ENCODE measurements around the gene PALM2AKAP2. TPM values are rescaled to one million over a fixed set of nuclear protein-coding genes. Genes with fewer than 3 reads are reported as not detected.

Gene PALM2AKAP2
- total and polyA plus RNA-seq, 9 of the 15 experiments (the other 6 are each of a cell fraction or from before 2014, with no cell fraction given): not detected

DNA sequence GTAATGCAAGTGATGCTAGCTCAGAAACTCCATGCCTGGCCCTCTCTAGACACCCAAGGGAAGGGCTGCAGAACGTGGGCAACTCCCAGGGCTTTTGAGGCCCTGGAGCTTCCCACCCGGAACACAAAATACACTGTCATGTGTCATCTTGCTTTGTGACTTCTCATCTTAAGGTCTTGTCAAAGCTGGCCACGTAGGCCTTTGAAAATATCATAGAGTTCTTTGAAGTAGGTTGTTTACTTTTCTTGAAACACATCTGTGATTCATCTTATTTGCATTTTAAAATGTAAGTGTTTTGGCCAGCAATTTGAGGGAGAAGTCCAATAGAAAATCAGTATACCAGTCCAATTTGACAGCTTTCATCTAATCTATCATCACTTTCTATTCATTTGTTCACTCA, 40.2 kb upstream of the PALM2AKAP2 start:
- no peaks in the 10 kb centered on the region for H3K27me3 ChIP-seq (ENCODE audit: control insufficient read depth in 2 of 2, insufficient read depth in 2 of 2, low read length in 2 of 2)
- no peak overlapping the region for H3K4me3 ChIP-seq
- ChIA-PET CTCF (ENCODE audit: low intra/inter-chr PET ratio) (no interaction called here), POLR2A (no interaction called here)
- H2AFZ ChIP-seq (ENCODE audit: low read depth, low read length): no peak overlapping the region
- H3K9me1 ChIP-seq (ENCODE audit: control insufficient read depth, insufficient read depth, low read length): no peaks in the 10 kb centered on the region
- H3K9me3 ChIP-seq (replicated peaks; ENCODE audit: control insufficient read depth, insufficient read depth, low read depth, low read length): no peaks in the 10 kb centered on the region
- no peaks in the 10 kb centered on the region for H4K20me1 ChIP-seq (replicated peaks; ENCODE audit: control insufficient read depth, insufficient read depth, low read length)
- H3K4me1 ChIP-seq (replicated peaks in 1 of 2; ENCODE audit: control insufficient read depth in 2 of 2, insufficient read depth in 2 of 2, low read length in 2 of 2): no peaks in the 10 kb centered on the region
- no peak for DNase-seq (ENCODE audit: extremely low read depth in 1 of 4, low spot score in 3 of 4)
- H3K9ac ChIP-seq (ENCODE audit: insufficient read depth in 1 of 2, low read depth in 2 of 2, low read length in 2 of 2): no peak overlapping the region
- intact Hi-C loops (cut with micrococcal nuclease) (loop anchor here (5.0 kb wide), 1 partner anchor 53 kb away; no protein-coding TSS in a partner anchor), in situ Hi-C loops (cut with MboI) (no loop called here)
- no TSS peak for BruUV-seq (replicated peaks)
- no peak overlapping the region for H3K4me2 ChIP-seq (ENCODE audit: insufficient read depth, low read length)
- FAIRE-seq: no peak
- 0% methylated on average over 3 of the region's 3 CpGs for WGBS (ENCODE audit: insufficient coverage, low coverage, missing lambda C conversion rate)
- H3K36me3 ChIP-seq (ENCODE audit: control insufficient read depth, insufficient read depth, low read length): no peaks in the 10 kb centered on the region
- no peak for ATAC-seq
- no peak overlapping the region for H3K27ac ChIP-seq (ENCODE audit: extremely low read depth, low read depth, low read length)
- no peaks in the 10 kb centered on the region for H3K79me2 ChIP-seq (ENCODE audit: control insufficient read depth, insufficient read depth, low read length)
- TF ChIP-seq, protein P1, sequence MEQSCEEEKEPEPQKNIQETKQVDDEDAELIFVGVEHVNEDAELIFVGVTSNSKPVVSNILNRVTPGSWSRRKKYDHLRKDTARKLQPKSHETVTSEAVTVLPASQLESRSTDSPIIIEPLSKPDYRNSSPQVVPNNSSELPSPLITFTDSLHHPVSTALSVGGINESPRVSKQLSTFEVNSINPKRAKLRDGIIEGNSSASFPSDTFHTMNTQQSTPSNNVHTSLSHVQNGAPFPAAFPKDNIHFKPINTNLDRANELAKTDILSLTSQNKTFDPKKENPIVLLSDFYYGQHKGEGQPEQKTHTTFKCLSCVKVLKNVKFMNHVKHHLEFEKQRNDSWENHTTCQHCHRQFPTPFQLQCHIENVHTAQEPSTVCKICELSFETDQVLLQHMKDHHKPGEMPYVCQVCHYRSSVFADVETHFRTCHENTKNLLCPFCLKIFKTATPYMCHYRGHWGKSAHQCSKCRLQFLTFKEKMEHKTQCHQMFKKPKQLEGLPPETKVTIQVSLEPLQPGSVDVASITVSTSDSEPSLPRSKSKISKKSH (CRISPR knock-in tag; IDR thresholded peaks at IDR 0.05): no peak
- no peak for TF ChIP-seq ARID2 (IDR thresholded peaks at IDR 0.05)
- TF ChIP-seq ARID1B (IDR thresholded peaks at IDR 0.05): no peak

DNA sequence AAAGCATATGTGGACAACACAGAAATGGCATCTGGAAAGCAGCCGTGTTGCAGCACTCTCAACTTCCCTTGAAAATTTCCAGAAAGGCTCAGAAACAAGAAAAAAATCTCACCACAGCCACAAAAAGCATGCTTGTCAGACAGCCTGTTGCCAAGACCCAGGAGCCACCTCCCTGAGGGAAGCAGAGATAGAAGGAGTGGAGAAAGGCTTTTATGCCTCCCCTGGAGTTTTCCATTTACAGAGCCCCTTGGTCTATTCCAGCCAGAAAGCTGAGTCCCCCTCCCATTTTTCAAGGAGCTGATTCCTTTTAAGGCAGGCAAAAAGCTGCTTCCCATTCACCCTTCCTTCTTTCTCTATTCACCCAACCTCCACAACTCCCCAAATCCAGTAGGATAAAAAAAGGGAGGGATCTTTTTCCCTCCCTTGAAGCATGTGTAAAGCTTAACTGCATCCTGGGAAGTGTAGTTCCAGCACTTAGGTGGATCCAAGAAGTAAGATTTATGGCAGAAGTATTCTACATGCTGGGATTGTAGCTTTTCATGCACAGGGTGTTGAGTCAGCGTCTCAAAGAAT, 37.1 kb upstream of the PALM2AKAP2 start:
- FAIRE-seq: no peak
- no peak for DNase-seq (ENCODE audit: extremely low read depth in 1 of 4, low spot score in 3 of 4)
- H3K4me3 ChIP-seq: no peak overlapping the region
- no peak overlapping the region for H3K27ac ChIP-seq (ENCODE audit: extremely low read depth, low read depth, low read length)
- CTCF ChIA-PET (ENCODE audit: low intra/inter-chr PET ratio): no interaction called here
- H2AFZ ChIP-seq (ENCODE audit: low read depth, low read length): no peak overlapping the region
- H3K9me1 ChIP-seq (ENCODE audit: control insufficient read depth, insufficient read depth, low read length): no peaks in the 10 kb centered on the region
- no peak overlapping the region for H3K9ac ChIP-seq (ENCODE audit: insufficient read depth in 1 of 2, low read depth in 2 of 2, low read length in 2 of 2)
- no peaks in the 10 kb centered on the region for H3K79me2 ChIP-seq (ENCODE audit: control insufficient read depth, insufficient read depth, low read length)
- no TSS peak for BruUV-seq (replicated peaks)
- H4K20me1 ChIP-seq (replicated peaks; ENCODE audit: control insufficient read depth, insufficient read depth, low read length): no peaks in the 10 kb centered on the region
- H3K27me3 ChIP-seq (ENCODE audit: control insufficient read depth in 2 of 2, insufficient read depth in 2 of 2, low read length in 2 of 2): no peaks in the 10 kb centered on the region; a peak in 1 of 5 replicates
- in situ Hi-C loops (cut with MboI) (no loop called here), intact Hi-C loops (cut with micrococcal nuclease) (loop anchor here (5.0 kb wide), 1 partner anchor 49 kb away; no protein-coding TSS in a partner anchor)
- no peak for ATAC-seq
- no peak overlapping the region for H3K4me2 ChIP-seq (ENCODE audit: insufficient read depth, low read length)
- POLR2A ChIA-PET: interaction anchor here (1.0 kb wide), 1 partner anchor 9 kb away, joined by 3 read pairs; no protein-coding TSS in a partner anchor
- H3K36me3 ChIP-seq (ENCODE audit: control insufficient read depth, insufficient read depth, low read length): no peaks in the 10 kb centered on the region
- WGBS (ENCODE audit: insufficient coverage, low coverage, missing lambda C conversion rate): 4% methylated on average over 2 of the region's 2 CpGs
- H3K4me1 ChIP-seq (replicated peaks in 1 of 2; ENCODE audit: control insufficient read depth in 2 of 2, insufficient read depth in 2 of 2, low read length in 2 of 2): no peaks in the 10 kb centered on the region
- no peaks in the 10 kb centered on the region for H3K9me3 ChIP-seq (replicated peaks; ENCODE audit: control insufficient read depth, insufficient read depth, low read depth, low read length)
- TF ChIP-seq HDGF (IDR thresholded peaks at IDR 0.05) (no peak), ZNF785 (CRISPR knock-in tag; IDR thresholded peaks at IDR 0.05) (no peak), MBD1 (CRISPR knock-in tag; IDR thresholded peaks at IDR 0.05) (no peak), ARNT (IDR thresholded peaks at IDR 0.05) (no peak), JUNB (CRISPR knock-in tag; conservative IDR thresholded peaks at IDR 0.05) (no peak)
- TF ChIP-seq, protein P2, sequence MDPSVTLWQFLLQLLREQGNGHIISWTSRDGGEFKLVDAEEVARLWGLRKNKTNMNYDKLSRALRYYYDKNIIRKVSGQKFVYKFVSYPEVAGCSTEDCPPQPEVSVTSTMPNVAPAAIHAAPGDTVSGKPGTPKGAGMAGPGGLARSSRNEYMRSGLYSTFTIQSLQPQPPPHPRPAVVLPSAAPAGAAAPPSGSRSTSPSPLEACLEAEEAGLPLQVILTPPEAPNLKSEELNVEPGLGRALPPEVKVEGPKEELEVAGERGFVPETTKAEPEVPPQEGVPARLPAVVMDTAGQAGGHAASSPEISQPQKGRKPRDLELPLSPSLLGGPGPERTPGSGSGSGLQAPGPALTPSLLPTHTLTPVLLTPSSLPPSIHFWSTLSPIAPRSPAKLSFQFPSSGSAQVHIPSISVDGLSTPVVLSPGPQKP (CRISPR knock-in tag; IDR thresholded peaks at IDR 0.05): no peak
- TF ChIP-seq, protein P3, sequence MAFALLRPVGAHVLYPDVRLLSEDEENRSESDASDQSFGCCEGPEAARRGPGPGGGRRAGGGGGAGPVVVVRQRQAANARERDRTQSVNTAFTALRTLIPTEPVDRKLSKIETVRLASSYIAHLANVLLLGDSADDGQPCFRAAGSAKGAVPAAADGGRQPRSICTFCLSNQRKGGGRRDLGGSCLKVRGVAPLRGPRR (CRISPR knock-in tag; IDR thresholded peaks at IDR 0.05): no peak

Measured in K562 (cell line).